Hematopoietic multipotent progenitor cell treated with erythropoietin and hydrocortisone succinate and interleukin-3 and kit ligand, for 17 days (in vitro differentiated cells): ENCODE data around the gene TMEM240.
"Not testable (repeated sequence)": the region's sequence is repeated elsewhere in the genome, so short reads cannot be mapped to it uniquely, and the experiment has no call there.

ENCODE experiments used
- DNase-seq: peaks from one replicate; pipeline ENCODE4 v3.0.0-alpha.2; 2015; ENCODE audit warnings: low spot score

Gene TMEM240

GRCh38 chr1:1540818-1541628 is 599 bp upstream of the TMEM240 start:
- no peak for DNase-seq

GRCh38 chr1:1539310-1540089 is 924 bp downstream of the TMEM240 start:
- no peak for DNase-seq

- no peak for DNase-seq
Observed at GRCh38 chr1:1538989-1539309, 1.5 kb downstream of the TMEM240 start.

DNA sequence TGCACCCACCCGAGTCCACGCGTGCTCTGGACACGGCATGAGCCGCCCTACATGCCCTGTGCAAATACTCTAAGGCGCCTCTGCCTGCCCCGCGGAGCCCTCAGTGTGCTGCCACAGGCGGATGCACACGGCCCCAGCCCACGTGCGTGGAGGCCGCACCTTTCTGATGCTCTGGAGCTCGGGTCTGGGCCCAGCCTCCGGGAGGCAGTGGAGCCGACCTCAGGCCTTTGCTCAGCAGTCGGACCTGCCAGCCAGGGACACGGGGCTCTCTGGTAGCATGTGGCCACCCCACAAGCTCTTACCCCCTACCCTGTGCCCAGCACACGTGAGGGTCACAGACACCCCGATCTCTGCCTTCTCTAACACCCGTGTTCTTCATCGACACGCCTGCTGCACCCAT is 2.1 kb downstream of the TMEM240 start:
- DNase-seq = no peak

DNA sequence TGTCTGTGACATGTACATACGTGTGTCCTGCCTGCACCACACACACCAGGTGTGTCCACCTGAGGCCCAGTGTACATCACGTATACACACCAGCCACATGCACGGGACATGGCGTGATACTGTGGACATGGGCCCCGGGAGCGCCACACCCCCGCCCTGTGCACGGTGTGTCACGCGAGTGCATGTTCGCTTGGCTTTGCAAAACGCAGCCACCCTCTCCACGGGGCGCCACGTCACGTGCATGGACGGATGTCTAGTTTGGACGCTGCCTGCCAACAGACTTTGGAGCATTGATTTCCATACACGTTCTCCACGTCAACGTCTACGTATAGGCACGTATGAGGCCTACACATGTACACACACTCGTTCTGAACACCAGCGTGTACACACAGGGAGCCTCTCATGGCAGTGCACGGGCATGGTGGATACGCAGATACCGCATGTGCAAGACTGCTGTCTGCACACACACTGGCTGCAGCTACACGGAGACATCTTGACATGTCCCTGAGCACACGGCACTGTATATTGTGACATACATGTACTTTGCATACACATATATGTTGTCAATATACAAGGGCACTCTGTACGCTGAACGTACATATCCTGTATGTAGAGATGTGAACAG is 2.7 kb downstream of the TMEM240 start:
- no peak for DNase-seq

GRCh38 chr1:1536938-1537546 is 3.4 kb downstream of the TMEM240 start:
- DNase-seq = no peak

DNA sequence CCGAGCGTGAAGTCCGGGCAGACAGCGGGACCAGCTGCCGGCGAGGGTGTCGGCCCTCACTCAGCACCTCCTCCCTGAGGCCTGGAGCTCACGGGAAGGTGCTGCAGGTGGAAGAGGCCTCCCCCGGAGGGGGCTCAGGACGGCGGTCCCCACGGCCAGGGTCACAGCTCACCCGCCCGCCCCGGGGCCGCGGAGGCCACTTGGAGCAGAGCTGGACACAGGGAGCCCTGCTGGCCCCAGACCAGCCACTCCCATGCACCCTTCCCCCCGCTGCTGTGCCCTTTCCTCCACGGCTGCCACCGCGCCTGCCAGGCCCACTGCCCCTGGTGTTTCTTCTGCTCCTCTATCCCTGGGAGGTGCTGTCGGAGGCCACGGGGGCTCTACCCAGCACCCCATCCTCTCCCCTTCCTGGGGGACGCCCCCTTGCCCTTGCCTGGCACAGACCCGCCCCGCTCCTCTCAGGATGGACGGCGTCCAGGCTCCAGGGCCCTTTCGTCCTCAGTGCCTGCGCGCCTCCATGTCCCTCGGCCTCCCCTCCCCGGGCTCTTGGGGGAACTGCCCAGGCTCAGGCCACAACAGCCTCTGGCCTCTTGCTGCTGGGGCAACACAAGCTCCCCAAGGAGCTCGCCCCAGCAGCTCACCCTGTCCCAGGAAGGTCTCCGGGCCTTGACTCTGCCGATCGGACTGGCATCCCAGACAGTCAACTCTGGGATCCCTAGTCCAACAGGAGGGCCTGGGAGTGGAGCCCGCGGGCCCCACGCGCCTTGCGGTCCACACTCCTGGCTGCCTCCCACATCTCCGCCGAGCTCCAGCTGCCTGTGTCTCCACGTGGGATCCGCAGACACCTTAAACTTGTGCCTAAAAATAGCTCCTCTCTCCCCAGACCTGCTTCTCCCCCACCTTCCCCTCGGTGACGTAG is 4.1 kb downstream of the TMEM240 start:
- no peak for DNase-seq

GRCh38 chr1:1535201-1536018 is 5.0 kb downstream of the TMEM240 start:
- no peak for DNase-seq

DNA sequence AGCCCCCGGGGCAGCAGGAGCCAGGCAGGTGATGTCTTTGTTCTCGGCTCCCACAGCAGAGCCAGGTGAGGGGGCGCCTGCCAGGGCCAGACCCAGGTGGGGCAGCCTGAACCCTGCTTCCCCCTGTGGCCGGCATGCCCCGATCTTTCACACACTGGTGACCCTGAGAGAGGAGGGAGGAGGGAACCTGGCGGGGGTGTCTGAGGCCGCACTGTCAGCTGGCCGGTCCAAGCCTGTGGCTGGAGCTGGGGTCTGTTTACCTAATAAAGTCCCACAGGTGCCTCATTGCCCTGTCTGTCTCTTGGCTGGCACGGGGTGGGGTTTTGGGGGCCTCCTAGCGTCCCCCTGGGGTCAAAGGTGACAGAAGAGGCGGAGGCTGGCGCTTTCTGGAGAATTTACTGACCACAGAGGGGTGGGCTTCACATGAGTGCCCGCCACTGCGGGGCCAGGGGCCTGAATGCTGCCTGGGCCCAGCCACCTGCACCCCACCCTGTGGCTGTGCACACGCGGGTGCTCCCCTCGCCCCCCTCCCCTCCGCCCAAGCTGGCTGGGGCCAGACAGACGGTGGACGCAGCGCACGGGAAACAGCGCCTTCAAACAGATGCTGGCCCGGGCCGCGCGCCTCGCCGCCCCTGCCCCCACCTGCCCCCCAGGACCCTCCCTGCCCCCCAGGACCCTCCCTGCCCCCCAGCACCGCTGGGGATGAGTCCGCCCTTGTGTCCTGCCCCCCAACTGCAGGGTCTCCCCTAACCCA is 5.8 kb downstream of the TMEM240 start:
- no peak for DNase-seq

DNA sequence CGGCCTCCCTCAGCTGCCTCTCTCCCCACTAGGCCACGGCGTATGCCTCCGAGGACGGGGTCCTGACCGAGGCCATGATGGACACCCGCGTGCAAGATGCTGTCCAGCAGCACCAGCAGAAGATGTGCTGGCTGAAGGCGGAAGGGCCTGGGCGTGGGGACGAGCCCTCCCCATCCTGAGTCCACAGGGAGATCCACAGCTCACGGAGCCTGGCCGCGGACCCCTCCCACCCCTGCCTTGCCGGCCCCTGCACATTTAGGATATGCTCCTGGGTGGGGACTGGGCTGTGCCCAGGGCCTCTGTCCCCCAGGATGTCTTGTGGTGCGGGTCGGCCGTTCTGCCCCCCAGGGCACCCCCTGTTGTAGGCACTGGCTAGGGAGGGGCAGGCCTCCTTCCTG is 6.5 kb downstream of the TMEM240 start:
- DNase-seq = not testable (repeated sequence)

- DNase-seq = not testable (repeated sequence)
Observed at GRCh38 chr1:1533176-1533893, 7.1 kb downstream of the TMEM240 start.

DNA sequence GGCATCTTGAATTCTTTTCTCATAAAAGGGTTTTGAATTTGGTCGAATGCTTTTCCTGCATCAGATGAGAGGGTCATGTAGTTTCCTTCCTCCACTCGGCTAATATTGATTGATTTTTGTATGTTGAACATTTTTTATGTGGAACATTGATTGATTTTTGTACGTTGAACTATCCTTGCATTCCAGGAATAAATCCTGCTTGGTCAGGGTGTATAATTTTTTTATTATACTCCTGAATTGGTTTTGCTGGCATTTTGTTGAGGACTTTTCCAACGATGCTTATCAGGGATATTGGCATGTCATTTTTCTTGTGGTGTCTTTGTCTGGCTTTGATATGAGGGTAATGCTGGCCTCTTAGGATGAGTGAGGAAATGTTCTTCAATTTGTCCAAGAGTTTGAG is 8.5 kb downstream of the TMEM240 start:
- DNase-seq = no peak

DNA sequence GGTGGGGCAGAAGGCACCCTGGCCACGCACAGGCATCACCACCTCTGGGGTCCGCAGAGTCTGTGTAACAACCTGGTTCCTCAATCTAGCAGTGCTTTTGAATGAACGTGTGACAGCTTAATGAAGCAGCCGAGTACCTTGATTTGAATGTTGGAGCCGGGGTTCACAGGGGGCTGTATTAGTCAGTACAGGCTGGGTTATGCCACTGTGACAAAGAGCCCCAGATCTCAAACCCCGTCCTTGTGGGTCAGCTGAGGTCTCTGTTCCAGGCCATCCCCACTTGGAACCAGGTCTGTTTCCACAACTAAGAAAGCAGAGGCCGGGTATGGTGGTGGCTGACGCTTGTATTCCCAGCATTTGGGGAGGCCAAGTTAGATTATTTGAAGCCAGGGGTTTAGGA is 10.5 kb downstream of the TMEM240 start:
- DNase-seq = no peak

DNA sequence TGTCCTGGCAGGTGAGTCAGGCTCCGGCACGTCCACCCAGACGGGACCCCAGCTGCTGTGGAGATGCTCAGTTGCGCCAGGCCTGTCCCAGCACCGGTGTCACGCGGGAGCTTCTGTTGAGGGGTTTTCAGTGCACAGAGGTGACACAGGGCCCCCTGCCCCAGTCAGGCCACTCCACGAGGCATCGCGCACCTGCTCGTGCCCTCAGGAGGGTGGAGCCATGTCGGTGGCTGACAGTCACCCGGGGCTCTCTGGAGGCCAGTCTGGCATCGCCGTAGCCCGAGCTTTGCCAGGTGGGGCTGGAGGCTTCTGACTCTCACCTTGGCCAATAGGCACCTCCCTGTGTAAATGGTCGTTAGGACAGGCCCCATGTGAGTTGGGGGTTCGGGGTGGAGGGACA is 11.1 kb downstream of the TMEM240 start:
- DNase-seq = no peak

- DNase-seq = no peak
Observed at GRCh38 chr1:1528301-1529267, 11.8 kb downstream of the TMEM240 start.

DNA sequence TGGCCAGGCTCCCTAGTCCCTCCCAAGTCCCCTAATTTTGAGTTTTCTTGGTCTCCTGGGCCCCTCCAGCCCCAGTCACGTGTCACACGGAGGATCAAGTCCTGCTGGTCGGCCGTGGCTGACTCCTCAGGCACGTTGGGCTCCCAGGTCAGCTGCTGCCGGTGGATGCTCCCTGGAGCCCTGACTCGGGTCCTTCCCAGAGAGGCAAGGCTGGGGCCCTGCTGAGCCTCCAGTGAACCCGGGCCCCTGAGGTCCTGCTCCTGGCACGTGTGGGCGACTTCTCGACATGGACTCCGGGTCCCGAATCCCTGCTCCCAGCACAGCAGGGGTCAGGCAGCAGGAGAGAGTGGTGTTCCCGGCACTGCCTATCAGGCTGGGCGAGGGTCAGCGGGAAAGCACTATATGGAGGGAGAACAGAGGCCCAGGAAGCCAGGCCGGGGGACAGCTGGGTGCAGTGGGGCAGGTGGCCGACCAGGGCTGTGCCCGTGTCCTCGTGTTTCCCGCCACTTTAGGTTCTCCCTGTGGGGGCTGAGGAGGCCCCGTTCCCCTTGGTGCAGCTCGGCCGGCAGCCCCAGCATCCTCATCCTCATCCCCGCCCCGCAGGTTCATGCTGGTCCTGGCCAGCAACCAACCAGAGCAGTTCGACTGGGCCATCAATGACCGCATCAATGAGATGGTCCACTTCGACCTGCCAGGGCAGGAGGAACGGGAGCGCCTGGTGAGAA is 13.2 kb downstream of the TMEM240 start:
- DNase-seq = no peak

DNA sequence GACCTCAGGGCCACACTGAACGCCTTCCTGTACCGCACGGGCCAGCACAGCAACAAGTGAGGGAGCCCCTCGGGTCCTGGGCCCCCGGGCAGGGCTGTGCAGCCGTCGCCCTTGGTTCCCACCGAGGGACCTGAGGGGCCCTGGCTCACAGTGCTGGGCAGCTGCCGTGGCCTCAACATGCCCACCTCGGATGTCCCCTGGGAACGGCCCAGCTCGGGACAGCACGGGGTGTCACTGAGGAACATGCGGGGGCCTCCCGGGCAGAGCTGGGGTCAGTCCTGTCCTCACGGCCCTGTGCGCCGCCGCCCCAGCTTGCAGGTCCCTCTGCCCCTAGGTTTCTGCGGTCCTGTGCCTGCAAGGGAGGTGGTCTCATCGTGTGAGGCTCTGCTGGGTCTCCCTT is 13.9 kb downstream of the TMEM240 start:
- DNase-seq = not testable (repeated sequence)
